Endodermal cell (in vitro differentiated cells): ENCODE measurements around the gene ALKBH4. TPM values are rescaled to one million over a fixed set of nuclear protein-coding genes. Genes with fewer than 3 reads are reported as not detected.
"Not testable (repeated sequence)": the region's sequence is repeated elsewhere in the genome, so short reads cannot be mapped to it uniquely, and the experiment has no call there.

Experiments
- DNase-seq: peaks from one replicate; pipeline ENCODE4 v3.0.0-alpha.2; 2017
- H3K27ac ChIP-seq: 2 replicates; pipeline ENCODE4 v1.5.1; 2013; ENCODE audit warnings: mild to moderate bottlenecking, low read depth, low read length, moderate library complexity
- H3K27me3 ChIP-seq: 2 replicates; pipeline ENCODE4 v1.6.1; 2013; ENCODE audit warnings: mild to moderate bottlenecking, low read length, moderate library complexity; ENCODE audit not compliant: insufficient read depth, control insufficient read depth, poor library complexity, severe bottlenecking
- H3K36me3 ChIP-seq: 2 replicates; pipeline ENCODE4 v1.7.0; 2013; ENCODE audit warnings: mild to moderate bottlenecking, low read length, moderate library complexity; ENCODE audit not compliant: control insufficient read depth, insufficient read depth
- H3K4me1 ChIP-seq: one replicate; pipeline ENCODE4 v1.7.0; 2013; ENCODE audit warnings: low read length; ENCODE audit not compliant: control insufficient read depth, insufficient read depth
- H3K4me3 ChIP-seq: 2 replicates; pipeline ENCODE4 v1.5.1; 2013; ENCODE audit warnings: mild to moderate bottlenecking, low read length, moderate library complexity
- H3K9ac ChIP-seq: 2 replicates; pipeline ENCODE4 v1.6.1; 2013; ENCODE audit warnings: mild to moderate bottlenecking, low read length, moderate library complexity; ENCODE audit not compliant: poor library complexity, severe bottlenecking; ENCODE audit errors: extremely low read depth
- H3K9me3 ChIP-seq: 2 replicates; pipeline ENCODE4 v1.6.1; 2013; ENCODE audit warnings: mild to moderate bottlenecking, low read length, moderate library complexity; ENCODE audit not compliant: control insufficient read depth
- H3K27ac Mint-ChIP-seq: 2 replicates; pipeline ENCODE4 v1.8.0; 2020; ENCODE audit warnings: mixed read lengths
- H3K27me3 Mint-ChIP-seq: 2 replicates; pipeline ENCODE4 v1.8.0; 2021; ENCODE audit warnings: mild to moderate bottlenecking, mixed read lengths; ENCODE audit not compliant: insufficient read depth
- H3K36me3 Mint-ChIP-seq: 2 replicates; pipeline ENCODE4 v1.8.0; 2020; ENCODE audit warnings: low read depth, mixed read lengths
- H3K4me1 Mint-ChIP-seq: 2 replicates; pipeline ENCODE4 v1.8.0; 2020; ENCODE audit warnings: mixed read lengths
- H3K4me3 Mint-ChIP-seq: 2 replicates; pipeline ENCODE4 v1.8.0; 2020; ENCODE audit warnings: mild to moderate bottlenecking, moderate library complexity, mixed read lengths
- H3K9me3 Mint-ChIP-seq: 2 replicates; pipeline ENCODE4 v1.8.0; 2020; ENCODE audit warnings: mild to moderate bottlenecking, mixed read lengths
- WGBS, 2 experiments: methylation state at CpG; one replicate each; pipeline versions ENCODE4 v1.1.5 to v1.1.7; 2013; ENCODE audit warnings: missing lambda C conversion rate in 2 of 2, mixed read lengths in 1 of 2; ENCODE audit not compliant: insufficient coverage in 1 of 2, insufficient read length in 1 of 2; 5-methylcytosine and 5-hydroxymethylcytosine counted together
- total RNA-seq, 2 donors: library from RNA; stranded (reverse); fragmentation: NEBNext Ultra II Directional in 1 of 2; extraction: Animal tissue kit (Norgen Biotek cat#: 25700) in 1 of 2; gene quantifications; 2 replicates in 1 of 2; 3 replicates in 1 of 2; pipeline ENCODE4 v1.2.1, GENCODE V29; 2021

The ALKBH4 gene
- total RNA-seq, 2 donors from 2014 or later = 16.2 to 17.2 TPM

DNA sequence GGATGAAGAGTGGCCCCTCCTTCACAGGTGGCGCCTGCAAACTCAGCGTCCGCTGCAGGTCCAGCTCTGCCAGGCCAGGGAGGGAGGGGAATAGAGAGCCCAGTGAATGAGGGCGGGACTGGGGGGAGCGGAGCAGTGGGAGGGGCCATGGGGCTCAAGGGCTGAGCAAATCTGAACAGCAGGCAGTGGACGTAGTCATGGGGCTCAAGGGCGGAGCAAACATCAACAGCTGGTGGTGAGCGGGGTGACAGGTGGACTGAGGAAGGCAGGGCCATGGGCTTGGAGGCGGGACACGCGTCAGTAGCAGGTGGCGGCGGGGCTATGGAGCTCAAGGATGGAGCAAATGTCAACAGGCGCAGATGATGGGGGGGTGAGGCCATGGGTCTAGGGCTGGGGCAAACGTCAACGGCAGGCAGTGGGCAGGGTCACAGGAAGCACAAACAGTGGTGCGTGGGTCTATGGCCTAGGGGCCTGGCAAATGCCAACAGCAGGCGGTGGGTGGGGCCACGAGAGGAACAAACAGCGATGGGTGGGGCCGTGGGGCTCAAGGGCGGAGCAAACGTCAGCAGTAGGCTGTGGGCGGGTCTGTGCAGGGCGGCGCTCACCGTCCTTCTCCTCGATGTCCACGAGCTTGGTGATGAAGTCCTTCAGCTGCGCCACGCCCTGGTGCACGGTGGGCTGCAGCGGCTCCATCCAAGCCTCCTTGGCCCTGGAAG lies 28.7 kb upstream of the ALKBH4 start:
- DNase-seq, H3K36me3 Mint-ChIP-seq, H3K9ac ChIP-seq, H3K4me3 ChIP-seq, H3K27me3 Mint-ChIP-seq, H3K4me3 Mint-ChIP-seq, H3K27ac Mint-ChIP-seq, H3K36me3 ChIP-seq, H3K9me3 ChIP-seq, H3K27ac ChIP-seq, H3K9me3 Mint-ChIP-seq, H3K4me1 ChIP-seq, H3K4me1 Mint-ChIP-seq, H3K27me3 ChIP-seq: not testable (repeated sequence)
- no CpG with 5 or more reads among the region's 33 CpGs for WGBS, 2 experiments

DNA sequence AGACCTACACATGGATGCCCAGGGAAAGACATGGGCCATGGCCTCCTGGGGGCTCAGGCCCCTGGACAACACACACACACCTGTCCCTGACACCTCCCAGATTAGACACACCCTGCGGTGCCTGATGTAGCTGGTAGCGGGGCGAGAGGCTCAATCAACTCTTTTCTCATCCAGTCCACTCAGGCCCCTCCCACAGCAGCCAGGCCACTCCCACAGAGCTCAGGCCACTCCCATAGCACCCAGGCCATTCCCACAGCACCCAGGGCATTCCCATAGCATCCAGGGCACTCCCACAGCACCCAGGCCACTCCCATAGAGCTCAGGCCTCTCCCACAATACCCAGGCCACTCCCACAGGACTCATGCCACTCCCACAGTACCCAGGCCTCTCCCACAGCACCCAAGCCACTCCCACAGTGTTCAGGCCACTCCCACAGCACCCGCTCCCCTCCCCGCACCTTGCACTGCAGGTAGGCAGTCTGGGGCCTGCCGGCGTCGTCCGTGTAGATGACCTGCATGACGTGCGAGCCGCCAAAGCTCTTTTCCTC lies 25.9 kb upstream of the ALKBH4 start:
- H3K9me3 Mint-ChIP-seq, DNase-seq, H3K9me3 ChIP-seq, H3K27ac ChIP-seq, H3K27me3 Mint-ChIP-seq, H3K4me1 Mint-ChIP-seq, H3K4me1 ChIP-seq, H3K36me3 ChIP-seq, H3K9ac ChIP-seq, H3K4me3 ChIP-seq, H3K36me3 Mint-ChIP-seq, H3K27me3 ChIP-seq, H3K4me3 Mint-ChIP-seq, H3K27ac Mint-ChIP-seq: not testable (repeated sequence)
- 84% methylated on average over 3 of the region's 12 CpGs; no CpG with 5 or more reads in 1 of the 2 experiments for WGBS, 2 experiments

DNA sequence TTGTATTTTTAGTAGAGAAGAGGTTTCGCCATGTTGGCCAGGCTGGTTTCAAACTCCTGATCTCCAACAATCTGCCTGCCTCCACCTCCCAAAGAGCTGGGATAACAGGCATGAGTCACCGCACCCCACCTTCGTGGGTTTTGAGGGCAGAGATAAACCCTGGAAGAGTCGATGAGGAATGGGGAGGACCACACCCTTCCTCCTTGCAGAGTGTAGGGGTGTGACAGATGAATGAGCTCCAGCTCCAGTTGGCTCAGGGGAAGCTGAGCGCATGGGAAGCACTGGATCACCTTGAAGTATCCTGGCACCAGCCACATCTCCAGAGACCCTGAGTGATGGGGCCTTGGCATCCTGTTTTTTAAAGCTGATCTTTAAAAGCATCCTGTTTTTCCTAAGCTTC lies 19.7 kb upstream of the ALKBH4 start:
- not testable (repeated sequence) for H3K36me3 ChIP-seq, H3K27me3 ChIP-seq, H3K36me3 Mint-ChIP-seq, H3K9ac ChIP-seq, DNase-seq, H3K27me3 Mint-ChIP-seq, H3K4me1 ChIP-seq, H3K27ac Mint-ChIP-seq, H3K4me3 ChIP-seq, H3K9me3 Mint-ChIP-seq, H3K9me3 ChIP-seq, H3K4me1 Mint-ChIP-seq, H3K27ac ChIP-seq, H3K4me3 Mint-ChIP-seq
- no CpG with 5 or more reads among the region's 5 CpGs for WGBS, 2 experiments

DNA sequence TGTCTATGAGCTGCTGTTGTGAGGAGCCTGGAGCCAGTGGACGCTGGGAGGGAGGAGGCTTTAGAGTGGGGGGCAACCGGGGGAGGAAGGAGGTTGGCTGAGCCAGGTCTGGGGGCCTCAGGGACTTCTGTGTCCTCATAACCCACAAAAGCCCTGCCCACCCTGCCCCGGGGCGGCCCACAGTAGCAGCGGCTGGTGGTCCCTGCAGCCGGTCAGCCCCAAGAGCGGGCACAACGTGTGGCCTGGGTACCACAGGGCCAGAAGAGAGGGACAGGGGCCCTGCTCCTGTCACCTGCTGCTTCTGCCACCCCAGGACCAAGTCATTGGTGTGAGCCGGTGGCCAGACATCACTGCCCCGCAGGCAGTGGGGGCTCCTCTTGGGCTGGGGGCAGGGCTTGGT lies 17.3 kb upstream of the ALKBH4 start:
- H3K27me3 Mint-ChIP-seq, H3K9ac ChIP-seq, H3K4me1 Mint-ChIP-seq, H3K9me3 Mint-ChIP-seq, H3K36me3 ChIP-seq, H3K4me3 Mint-ChIP-seq, H3K36me3 Mint-ChIP-seq, H3K4me1 ChIP-seq, DNase-seq, H3K4me3 ChIP-seq, H3K27me3 ChIP-seq, H3K27ac Mint-ChIP-seq, H3K27ac ChIP-seq, H3K9me3 ChIP-seq: not testable (repeated sequence)
- whole genome bisulfite sequencing, 2 experiments = no CpG with 5 or more reads among the region's 10 CpGs
